Measurements from ENCODE around the gene RAPGEF4.

The RAPGEF4 gene

DNA sequence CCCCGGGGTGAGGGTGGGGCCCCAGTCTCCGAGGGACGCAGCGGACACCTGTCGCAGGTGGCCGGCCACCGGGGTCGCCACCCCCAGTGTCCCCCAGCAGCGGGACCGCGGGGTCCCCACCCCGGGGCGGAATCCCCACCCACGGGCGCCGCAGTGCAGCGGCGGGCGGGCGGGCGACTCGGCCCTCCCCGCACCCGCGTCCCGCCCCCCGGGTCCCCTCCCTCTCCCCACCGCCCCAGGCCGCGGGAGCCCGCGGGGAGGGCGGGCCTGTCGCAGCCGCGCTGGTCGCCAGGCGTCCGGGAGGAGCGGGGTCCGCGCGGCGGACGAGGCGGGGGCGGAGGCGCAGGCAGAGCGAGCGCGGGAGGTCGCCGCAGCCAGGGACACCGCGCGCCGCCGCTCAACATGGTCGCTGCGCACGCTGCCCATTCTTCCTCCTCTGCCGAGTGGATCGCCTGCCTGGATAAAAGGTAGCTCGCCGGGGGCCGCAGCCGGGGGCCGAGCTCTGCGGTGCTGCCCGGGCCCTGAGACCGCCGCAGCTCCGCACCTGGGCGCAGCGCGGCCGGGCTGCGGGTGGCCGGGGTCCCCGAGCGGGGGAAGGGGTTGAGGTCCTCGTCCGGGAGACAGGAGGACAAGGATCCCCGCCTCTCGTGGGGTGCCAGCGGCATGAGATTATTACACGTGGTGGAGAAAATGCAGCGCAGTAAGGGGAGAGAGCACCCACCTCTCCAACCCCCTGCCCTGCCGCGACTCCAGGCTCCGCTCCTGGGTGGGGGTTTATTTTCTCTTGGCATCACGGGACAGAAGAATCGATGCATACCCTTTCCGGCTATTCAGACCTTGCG, at the start of gene RAPGEF4:
Gene RAPGEF4 (plus strand): TSS at position 264 of the 842 bp plus-strand sequence. CDS start 139 bp downstream, at position 403.
- no peak for DNase-seq (ENCODE audit: low read depth in 2 of 3, low spot score in 2 of 3)

GRCh38 chr2:172693037-172693436, 42.6 kb upstream of the RAPGEF4 start:
- DNase-seq (ENCODE audit: low read depth in 2 of 3, low spot score in 2 of 3) = peak in 1 of 3 experiments; percentile 12

DNA sequence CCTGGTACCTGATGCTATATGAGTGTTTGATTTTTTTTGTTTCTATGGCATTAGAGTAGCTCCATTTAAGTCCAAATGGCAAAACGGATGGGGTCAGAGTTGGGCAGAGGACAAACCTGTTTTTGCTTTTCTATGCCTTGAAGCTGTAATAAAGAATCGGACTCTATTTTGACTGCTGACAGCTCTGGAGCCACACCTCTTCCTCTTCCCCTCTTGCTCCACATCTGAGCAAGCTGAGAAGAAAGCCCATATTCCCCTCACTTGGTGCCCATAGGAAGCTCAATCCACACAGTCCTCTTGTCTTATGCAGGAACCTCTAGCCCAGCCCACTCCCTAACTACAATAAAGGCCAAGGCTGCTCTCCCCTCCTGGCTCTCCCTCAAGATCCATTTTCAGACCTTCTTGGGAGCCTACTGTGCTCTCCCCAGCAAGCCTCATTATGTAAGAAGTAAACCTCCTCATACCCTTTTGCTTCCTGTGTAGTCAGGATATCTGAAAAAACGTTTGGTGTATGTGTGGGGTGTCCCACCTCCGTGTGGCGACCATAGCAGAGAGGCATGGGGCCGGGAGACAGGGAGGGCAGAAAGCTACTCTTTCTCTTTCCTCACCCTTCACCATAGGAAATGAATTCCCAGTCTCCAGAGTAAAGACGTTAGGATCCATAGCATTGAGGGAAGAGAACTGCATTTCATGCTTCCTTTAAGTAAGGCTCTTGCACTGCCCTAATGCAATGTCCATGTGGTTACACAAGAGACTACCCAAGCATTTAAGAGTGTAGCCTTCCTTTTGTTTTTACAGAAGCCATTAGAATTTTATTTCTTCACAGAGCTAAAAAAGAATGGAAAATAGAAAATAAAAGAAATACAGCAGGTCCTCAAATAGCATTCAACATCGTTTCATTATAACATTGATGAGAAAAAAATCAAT, 41.9 kb upstream of the RAPGEF4 start:
- no peak for DNase-seq (ENCODE audit: low read depth in 2 of 3, low spot score in 2 of 3)

GRCh38 chr2:172697296-172697695, 38.3 kb upstream of the RAPGEF4 start:
- DNase-seq (ENCODE audit: low read depth in 2 of 3, low spot score in 2 of 3) = no peak

DNA sequence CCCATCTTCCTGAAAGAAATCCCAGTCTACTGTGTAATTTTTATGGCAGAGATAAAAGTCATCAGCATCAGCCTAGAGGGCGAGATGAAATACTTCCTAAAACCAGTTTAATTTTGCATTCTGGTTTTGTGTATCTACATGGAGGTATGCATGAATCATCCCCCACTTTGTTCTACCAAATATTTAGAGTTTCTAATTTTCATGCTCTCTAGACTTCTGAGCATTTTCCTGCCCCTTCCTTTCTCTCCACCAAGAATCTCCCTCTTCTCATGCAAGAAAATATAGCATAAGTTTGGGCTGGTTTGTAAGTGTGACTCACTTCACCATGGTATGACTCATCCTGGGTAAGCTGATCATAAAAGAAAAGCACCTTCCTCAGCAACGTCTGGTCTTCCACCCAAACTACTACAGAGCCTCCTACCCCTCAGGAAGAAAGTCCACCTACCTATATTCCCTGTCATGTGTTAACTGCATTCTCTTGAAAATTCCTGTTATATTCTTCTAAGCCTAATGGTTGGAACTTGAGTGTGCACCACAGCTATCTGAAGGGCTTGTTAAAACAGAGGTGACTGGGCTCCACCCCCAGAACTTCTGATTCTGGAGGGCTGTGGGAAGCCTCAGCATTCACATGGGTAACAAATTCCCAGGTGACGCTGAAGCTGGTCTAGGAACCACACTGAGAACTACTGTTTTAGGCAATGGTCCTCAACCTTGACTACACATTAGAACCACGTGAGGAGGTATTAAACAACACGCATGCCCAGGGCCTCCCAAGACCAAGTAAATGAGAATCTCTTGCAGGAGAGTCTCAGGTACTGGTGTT, 37.4 kb upstream of the RAPGEF4 start:
- DNase-seq (ENCODE audit: low read depth in 2 of 3, low spot score in 2 of 3) = no peak

DNA sequence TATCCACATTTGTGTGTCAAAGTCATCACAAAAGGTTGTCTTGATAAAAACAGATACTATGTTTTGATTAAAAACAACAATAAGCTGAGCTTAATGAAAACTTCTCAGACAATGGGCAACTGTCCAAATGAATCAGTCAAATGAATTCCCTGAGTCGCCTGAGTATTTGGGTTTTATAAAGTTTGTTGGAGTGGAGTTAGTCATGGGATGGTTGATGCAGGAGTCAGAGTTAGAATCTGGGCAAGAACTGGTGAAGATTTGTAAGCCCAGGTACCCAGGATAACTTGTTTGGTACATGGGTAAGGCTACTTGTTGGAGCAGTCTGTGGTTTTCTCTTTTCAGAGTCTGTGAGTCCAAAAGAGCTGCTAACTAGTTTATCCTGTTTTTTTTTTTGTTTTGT, 34.4 kb upstream of the RAPGEF4 start:
- DNase-seq (ENCODE audit: low read depth in 2 of 3, low spot score in 2 of 3) = no peak

DNA sequence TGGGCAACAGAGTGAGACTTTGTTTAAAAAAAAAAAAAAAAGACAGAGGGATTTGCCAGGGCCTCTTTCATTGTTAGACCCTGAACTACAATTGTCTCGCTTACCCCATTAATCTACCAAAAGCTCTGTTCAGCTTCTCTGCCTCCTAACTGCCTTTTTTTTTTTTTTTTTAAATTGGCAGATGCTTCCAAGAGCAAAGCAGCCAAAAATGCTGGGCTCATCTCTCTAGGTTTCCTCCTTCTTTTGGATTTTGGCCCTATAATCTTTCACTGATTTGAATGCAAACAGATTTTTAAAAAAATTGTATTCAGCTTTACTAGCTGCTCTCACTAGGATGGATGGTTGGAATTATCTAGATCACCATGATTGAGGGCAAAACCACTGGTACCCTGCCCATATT, 33.2 kb upstream of the RAPGEF4 start:
- no peak for DNase-seq (ENCODE audit: low read depth in 2 of 3, low spot score in 2 of 3)

GRCh38 chr2:172704072-172704936, 31.3 kb upstream of the RAPGEF4 start:
- DNase-seq (ENCODE audit: low read depth in 2 of 3, low spot score in 2 of 3) = no peak

DNA sequence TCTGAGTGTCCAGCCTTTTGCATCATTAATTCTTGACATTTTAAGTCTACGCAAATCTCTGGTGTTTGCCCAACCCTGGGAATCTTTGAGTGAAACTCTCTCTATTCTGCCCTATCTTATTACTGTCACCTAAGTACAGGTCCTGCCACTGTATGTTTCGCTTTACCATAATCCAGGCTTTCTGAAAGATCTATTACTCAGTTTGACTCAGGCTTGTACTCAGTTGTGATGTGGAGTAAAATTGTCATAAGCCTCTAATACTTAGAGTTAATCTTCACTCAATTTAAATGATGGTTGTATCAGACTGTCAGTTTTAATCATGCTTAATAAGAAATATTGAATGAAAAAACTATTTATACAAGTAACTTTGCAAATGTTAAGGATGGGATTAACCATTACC, 30.3 kb upstream of the RAPGEF4 start:
- DNase-seq (ENCODE audit: low read depth in 2 of 3, low spot score in 2 of 3) = no peak

DNA sequence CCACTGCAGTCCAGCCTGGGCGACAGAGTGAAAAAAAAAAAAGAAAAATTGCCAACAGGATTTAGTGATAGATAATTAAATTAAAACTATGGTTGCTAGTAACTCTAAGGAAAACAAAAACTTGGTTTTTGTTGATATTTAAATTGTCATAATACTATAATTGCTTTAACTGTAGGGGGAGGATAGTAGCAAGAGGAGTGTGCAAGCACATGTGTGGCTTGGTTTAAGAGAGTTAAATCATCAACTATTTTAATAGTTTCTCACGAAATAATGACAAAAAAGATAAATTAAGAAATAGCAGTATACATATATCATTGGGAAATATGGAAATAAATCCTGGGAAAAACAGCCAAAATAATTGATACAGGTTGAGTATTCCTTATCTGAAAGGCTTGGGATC, 27.4 kb upstream of the RAPGEF4 start:
- no peak for DNase-seq (ENCODE audit: low read depth in 2 of 3, low spot score in 2 of 3)

DNA sequence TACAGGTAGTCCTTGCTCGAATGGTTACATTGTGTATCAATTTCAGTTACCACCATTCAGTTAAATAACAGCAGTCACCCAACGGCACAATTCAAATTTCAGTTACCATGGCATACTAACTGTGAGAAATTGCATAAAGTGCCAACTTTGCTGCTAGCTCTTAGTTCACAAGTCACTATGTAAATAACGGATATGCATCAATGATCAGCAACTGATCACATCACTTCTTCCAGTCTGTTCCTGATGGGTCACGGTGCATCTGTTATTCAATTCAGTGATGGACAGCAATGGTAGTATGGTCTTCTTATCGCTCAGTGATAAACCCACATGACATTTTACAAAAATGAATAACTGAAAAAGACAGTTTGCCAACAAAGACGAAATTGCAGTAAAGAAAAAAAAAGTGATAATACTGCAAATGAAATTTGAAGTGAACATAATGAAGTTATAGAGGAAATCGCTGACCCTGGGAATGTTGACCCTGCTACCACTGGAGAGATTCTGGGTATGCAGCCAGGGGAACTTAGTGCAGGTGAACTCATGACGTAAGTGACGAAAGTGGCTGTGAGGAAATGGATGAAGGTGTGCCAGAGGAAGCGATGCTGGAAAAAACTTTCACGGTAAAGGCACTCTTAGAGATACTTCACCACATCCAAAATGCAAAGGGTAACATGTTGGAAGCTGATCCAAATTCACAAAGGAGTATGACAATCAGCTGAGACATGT, 25.9 kb upstream of the RAPGEF4 start:
- no peak for DNase-seq (ENCODE audit: low read depth in 2 of 3, low spot score in 2 of 3)

DNA sequence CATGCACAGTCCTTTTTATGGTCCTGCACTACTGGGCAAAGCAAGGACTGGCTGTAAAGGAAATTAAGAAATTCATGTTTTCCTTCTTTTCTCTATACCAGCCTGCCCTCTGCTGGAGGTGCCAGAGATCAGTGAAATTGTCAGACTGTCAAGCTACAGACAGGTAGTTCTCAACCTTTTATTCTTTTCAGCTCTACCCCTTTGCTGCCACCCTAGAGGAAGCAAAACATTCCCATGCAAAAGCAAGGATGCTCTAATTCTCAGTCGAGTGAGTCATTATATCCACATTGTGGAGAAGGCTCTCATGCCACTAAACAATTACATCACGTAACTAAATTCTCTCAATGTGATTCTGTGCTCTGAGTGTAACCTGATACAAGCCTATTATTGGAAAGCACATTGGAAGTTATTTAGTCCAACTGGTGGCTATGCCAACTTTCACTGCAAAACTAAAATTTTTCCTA, 25.0 kb upstream of the RAPGEF4 start:
- no peak for DNase-seq (ENCODE audit: low read depth in 2 of 3, low spot score in 2 of 3)

DNA sequence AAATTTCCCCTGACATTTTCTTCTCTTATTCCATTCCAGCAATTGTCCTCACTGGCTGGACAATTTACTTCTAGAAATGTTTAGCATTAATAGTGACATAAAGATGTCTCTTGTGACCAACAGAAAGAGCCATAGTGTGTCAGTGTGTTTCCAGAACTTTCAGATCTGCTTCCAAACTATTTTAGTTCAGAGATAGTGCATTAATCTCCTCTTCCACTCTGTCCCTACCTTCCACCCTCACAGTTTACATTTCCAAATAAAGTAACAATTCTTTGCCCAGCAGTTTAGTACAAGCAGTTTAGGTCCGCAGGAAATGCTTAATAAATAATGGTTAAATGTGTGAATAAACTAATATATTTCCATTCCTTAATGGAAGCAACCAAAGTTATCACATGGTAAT, 24.5 kb upstream of the RAPGEF4 start:
- no peak for DNase-seq (ENCODE audit: low read depth in 2 of 3, low spot score in 2 of 3)

DNA sequence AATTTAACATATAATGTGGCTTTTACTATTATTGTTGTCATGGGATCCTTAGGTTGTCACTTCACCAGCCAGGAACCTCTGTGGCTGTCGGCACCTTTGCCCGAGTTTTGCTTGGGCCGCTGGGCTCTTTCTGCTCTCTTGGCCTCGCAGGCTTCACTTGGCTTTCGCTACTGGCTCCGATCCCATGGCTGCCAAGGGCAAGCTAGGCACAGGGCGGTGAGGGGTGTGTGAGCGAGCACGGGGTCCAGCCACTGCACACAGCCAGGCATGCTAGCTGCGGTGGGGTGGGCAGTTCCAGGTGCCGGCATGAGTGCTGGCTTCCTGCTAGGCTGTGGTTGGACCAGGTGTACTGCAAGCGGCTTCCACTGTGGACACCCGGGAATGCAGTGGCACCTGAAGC, 23.4 kb upstream of the RAPGEF4 start:
- DNase-seq (ENCODE audit: low read depth in 2 of 3, low spot score in 2 of 3) = no peak

GRCh38 chr2:172713365-172713875, 22.2 kb upstream of the RAPGEF4 start:
- DNase-seq (ENCODE audit: low read depth in 2 of 3, low spot score in 2 of 3) = no peak

DNA sequence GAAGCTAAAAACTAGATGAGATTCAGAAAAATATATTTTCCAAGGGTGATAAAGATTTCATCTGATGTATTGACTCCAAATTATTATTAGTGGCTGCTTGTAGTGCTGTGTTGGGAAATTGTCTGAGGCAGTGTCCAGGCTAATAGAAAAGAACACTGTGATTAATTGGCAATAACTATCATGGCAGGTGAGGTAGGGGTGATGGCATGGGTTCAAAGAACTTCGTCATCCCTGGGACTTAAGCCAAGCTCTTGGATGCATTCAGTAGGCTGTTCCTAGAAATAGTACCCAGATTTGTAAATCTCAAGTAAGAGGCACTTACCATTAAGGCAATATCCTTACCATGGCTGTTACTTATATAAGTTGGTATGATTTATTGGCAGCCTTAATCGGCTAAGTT, 13.2 kb upstream of the RAPGEF4 start:
- no peak for DNase-seq (ENCODE audit: low read depth in 2 of 3, low spot score in 2 of 3)

DNA sequence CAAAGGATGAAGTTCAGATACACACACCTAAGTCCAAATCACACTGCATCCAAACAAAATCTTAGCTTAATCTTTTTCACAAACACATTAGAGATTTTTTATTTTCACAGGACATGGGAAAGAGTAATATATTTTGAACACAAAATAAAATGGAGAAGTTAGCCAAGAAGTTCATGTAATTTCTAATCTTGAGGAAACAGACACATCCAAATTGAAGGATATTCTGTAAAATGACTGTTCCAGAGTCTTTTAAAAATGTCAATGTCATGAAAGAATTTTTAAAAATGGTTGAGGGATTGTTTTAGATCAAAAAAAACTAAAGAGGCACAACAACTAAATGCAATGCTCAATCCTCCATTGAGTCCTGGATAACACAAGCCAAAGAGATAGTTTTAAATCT, 12.4 kb upstream of the RAPGEF4 start:
- no peak for DNase-seq (ENCODE audit: low read depth in 2 of 3, low spot score in 2 of 3)

DNA sequence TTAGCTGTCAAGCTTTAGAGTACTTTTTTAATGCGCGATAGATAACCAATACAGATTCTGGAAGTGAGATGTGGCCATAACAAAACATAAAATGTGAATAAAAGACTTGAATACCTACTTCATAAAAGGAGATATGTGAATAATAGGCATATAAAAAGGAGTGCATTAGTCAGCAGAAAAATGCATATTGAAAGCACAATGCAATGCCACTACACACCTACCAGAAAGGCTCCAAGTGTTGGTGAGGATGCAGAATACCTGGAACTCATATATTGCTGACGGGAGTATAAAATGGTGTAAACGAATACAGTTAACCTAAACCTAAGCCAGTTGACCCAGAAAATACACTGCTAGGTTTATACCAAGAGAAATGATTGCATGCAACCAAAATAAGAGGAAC, 10.9 kb upstream of the RAPGEF4 start:
- DNase-seq (ENCODE audit: low read depth in 2 of 3, low spot score in 2 of 3) = no peak

DNA sequence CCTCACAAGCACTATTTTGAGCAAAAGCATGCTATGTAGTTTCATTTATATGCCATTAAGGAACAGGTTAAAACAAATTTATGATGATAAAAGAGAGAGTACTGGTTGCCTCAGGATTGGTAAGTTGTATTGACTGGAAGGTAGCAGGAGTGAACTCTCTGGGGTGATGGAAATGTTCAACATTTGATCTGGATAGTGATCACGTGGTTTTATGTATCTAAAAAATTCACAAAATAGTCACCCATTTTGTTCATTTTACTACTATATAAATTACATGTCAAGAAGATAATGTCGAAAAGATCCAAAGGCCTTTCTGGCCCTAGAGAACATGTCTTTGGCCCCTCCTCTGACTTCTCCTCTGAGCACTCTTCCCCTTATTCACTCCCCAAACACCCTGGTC, 10.4 kb upstream of the RAPGEF4 start:
- DNase-seq (ENCODE audit: low read depth in 2 of 3, low spot score in 2 of 3) = no peak

Data from activated CD8-positive, alpha-beta memory T cell treated with anti-CD3 and anti-CD28 coated beads for 48 hours (primary cell).